Vagina (tissue), 2 donors: ENCODE results near the gene MYL5. TPM values are rescaled to one million over a fixed set of nuclear protein-coding genes. Genes with fewer than 3 reads are reported as not detected.

ENCODE experiments used
- DNase-seq, 2 donors: peaks; one replicate each; pipeline ENCODE4 v3.0.0-alpha.2; 2017; ENCODE audit errors: extremely low spot score in 2 of 2
- H3K27ac ChIP-seq: fragments of 200-600 bp; sonication (generic); one replicate; pipeline ENCODE4 v1.5.1; 2019
- H3K27me3 ChIP-seq: fragments of 200-600 bp; sonication (generic); one replicate; pipeline ENCODE4 v1.5.1; 2019
- H3K36me3 ChIP-seq, 2 donors: fragments of 200-600 bp; sonication (generic); one replicate each; pipeline ENCODE4 v1.5.1; 2017 to 2019
- H3K4me1 ChIP-seq: fragments of 200-600 bp; sonication (generic); one replicate; pipeline ENCODE4 v1.5.1; 2019
- H3K4me3 ChIP-seq, 2 donors: fragments of 200-600 bp; sonication (generic); 1 replicate in 1 of 2; 2 replicates in 1 of 2; pipeline ENCODE4 v1.5.1; 2016 to 2019
- H3K9me3 ChIP-seq: fragments of 200-600 bp; sonication (generic); one replicate; pipeline ENCODE4 v1.5.1; 2019
- CTCF ChIP-seq, 3 experiments: fragments of 450-650 bp in 2 of 3; fragments of 200-600 bp in 1 of 3; sonication (generic) in 1 of 3; IDR thresholded peaks; one replicate each; pipeline ENCODE4 v1.5.1; 2017 to 2019; ENCODE audit warnings: antibody characterized with exemption in 3 of 3, mild to moderate bottlenecking in 2 of 3, moderate library complexity in 2 of 3
- POLR2A ChIP-seq, 2 donors: fragments of 450-650 bp; IDR thresholded peaks; one replicate each; pipeline ENCODE4 v1.6.1; 2017; ENCODE audit warnings: antibody characterized with exemption in 2 of 2, mild to moderate bottlenecking in 2 of 2, moderate library complexity in 2 of 2
- POLR2AphosphoS5 ChIP-seq, 2 donors: sonication (generic); formaldehyde crosslinking; IDR thresholded peaks; one replicate each; pipeline ENCODE4 v1.9.0; 2017; ENCODE audit warnings: antibody characterized with exemption in 2 of 2, mild to moderate bottlenecking in 2 of 2, low read depth in 1 of 2; ENCODE audit not compliant: insufficient read depth in 1 of 2
- intact Hi-C: fragments of 100-400 bp; cut with DNase I; formaldehyde crosslinking; loops from one replicate; pipeline ENCODE4 v1.15.1; 2023
- total RNA-seq: library from RNA; depleted of rRNA; stranded (reverse); fragments of >200 nt; gene quantifications from one replicate; pipeline ENCODE4 v1.2.3, GENCODE V29; 2016

The MYL5 gene
- total RNA-seq, 1 donor from 2014 or later = 3.4 TPM

DNA sequence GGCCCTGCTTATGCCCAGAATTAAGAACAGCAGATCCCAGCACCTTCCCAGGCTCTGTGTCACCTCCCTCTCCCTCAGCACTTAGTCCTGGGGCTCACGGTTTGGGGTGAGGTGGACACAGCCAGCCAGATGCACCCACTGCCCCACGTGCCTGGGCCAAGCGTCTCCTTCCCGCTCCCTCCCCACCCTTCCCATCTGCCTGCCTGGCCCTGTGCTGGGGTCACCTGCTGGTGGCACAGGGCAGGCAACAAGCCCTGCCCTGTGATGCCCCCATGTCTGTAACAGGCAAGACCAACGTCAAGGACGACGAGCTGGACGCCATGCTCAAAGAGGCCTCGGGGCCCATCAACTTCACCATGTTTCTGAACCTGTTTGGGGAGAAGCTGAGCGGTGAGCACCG lies 5.3 kb downstream of the MYL5 start:
- no peaks in the 10 kb centered on the region for H3K36me3 ChIP-seq
- H3K27me3 ChIP-seq = no peaks in the 10 kb centered on the region
- no peak overlapping the region for H3K27ac ChIP-seq
- DNase-seq = no peak
- intact Hi-C loops = no loop called here
- TF ChIP-seq CTCF (IDR thresholded peaks at IDR 0.05) (no peak), POLR2A (IDR thresholded peaks at IDR 0.05) (no peak), POLR2AphosphoS5 (IDR thresholded peaks at IDR 0.05; ENCODE audit: insufficient read depth in 1 of 2, low read depth in 1 of 2) (no peak)
- H3K4me3 ChIP-seq = no peak overlapping the region
- H3K4me1 ChIP-seq = peaks cover 53% of the 10 kb centered on the region
- H3K9me3 ChIP-seq = no peaks in the 10 kb centered on the region

- TF ChIP-seq CTCF (IDR thresholded peaks at IDR 0.05) (no peak), POLR2A (IDR thresholded peaks at IDR 0.05) (no peak)
- DNase-seq = no peak
- Histone ChIP-seq H3K27ac (no peak overlapping the region), H3K36me3 (no peaks in the 10 kb centered on the region), H3K4me3 (no peak overlapping the region), H3K9me3 (no peaks in the 10 kb centered on the region), H3K4me1 (peaks cover 50% of the 10 kb centered on the region), H3K27me3 (no peaks in the 10 kb centered on the region)
- intact Hi-C loops = no loop called here
Observed at GRCh38 chr4:680091-680490, 5.7 kb downstream of the MYL5 start.

DNA sequence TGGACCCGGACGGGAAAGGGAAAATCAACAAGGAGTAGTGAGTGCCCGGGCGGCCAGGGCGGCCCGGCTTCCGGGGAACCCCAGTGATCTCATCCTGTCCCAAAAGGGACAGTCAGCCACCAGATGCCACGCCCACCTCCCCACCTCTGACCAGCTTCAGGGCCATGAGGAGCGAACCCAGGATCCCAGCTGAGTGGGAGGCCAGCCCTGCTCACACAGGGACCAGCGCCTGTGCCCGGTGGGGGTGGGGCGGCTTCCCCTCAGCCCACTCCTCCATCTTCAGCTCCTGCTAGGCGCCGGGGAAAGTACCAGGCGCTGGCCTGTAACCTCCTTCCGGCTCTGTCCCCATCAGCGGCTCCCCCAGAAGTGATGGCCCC lies 6.2 kb downstream of the MYL5 start:
- H3K36me3 ChIP-seq = no peaks in the 10 kb centered on the region
- no peaks in the 10 kb centered on the region for H3K9me3 ChIP-seq
- H3K4me1 ChIP-seq = peaks cover 45% of the 10 kb centered on the region
- DNase-seq = no peak
- H3K4me3 ChIP-seq = peak overlapping the region; percentile 54 to 77
- H3K27me3 ChIP-seq = no peaks in the 10 kb centered on the region
- TF ChIP-seq POLR2A (IDR thresholded peaks at IDR 0.05) = no peak
- TF ChIP-seq POLR2AphosphoS5 (IDR thresholded peaks at IDR 0.05; ENCODE audit: insufficient read depth in 1 of 2, low read depth in 1 of 2) = no peak
- TF ChIP-seq CTCF (IDR thresholded peaks at IDR 0.05) = no peak
- intact Hi-C loops = no loop called here
- peak overlapping the region; percentile 61 for H3K27ac ChIP-seq

GRCh38 chr4:680928-681645 lies 6.7 kb downstream of the MYL5 start:
- DNase-seq = no peak
- Histone ChIP-seq H3K9me3 (no peaks in the 10 kb centered on the region), H3K36me3 (no peaks in the 10 kb centered on the region), H3K4me1 (peaks cover 40% of the 10 kb centered on the region), H3K27me3 (no peaks in the 10 kb centered on the region), H3K27ac (peak overlapping the region; percentile 61), H3K4me3 (peak overlapping the region; percentile 54 to 77)
- peak in 1 of 2 donors; percentile 55 for TF ChIP-seq POLR2AphosphoS5 (IDR thresholded peaks at IDR 0.05; ENCODE audit: insufficient read depth in 1 of 2, low read depth in 1 of 2)
- no peak for TF ChIP-seq CTCF (IDR thresholded peaks at IDR 0.05)
- intact Hi-C loops = no loop called here

DNA sequence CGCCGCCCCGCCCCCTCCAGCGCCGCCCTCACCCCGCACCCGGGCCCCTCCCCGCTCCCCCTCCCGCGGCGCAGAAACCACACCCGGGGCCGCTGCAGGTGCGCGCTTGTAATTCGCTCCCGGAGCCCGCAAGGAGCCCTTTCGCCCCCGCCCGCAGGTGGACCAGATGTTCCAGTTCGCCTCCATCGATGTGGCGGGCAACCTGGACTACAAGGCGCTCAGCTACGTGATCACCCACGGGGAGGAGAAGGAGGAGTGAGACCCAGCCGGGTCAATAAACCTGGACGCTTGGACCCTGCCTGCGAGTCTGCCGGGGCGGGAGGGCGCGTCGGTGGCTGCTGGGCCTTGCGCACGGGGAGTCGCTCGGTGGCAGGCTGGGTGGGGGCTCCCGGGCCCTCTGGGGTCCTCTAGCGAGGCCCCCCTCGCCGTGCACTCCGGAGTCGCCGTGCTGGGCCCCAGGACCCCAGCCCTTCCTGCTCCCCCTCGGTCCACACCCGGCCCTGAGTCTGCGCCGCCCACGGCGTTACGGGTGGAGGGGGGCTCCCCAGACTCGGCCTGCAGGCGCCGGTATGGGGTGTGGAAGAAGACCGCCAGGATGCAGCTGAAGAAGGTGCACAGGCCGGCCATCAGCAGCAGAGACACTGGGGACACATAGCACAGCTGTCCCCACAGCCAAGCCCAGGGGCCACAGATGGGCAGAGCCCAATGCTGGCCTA lies 7.6 kb downstream of the MYL5 start:
- intact Hi-C loops = no loop called here
- Histone ChIP-seq H3K9me3 (no peaks in the 10 kb centered on the region), H3K27ac (no peak overlapping the region), H3K36me3 (no peaks in the 10 kb centered on the region), H3K27me3 (no peaks in the 10 kb centered on the region), H3K4me3 (peak overlapping the region; percentile 25 to 77), H3K4me1 (peaks cover 44% of the 10 kb centered on the region)
- no peak for TF ChIP-seq CTCF (IDR thresholded peaks at IDR 0.05)
- no peak for TF ChIP-seq POLR2A (IDR thresholded peaks at IDR 0.05)
- TF ChIP-seq POLR2AphosphoS5 (IDR thresholded peaks at IDR 0.05; ENCODE audit: insufficient read depth in 1 of 2, low read depth in 1 of 2) = no peak
- no peak for DNase-seq
